Prostate gland (tissue), 2 donors: ENCODE results near the gene WASF3.

Source experiments
- CTCF ChIP-seq, 4 experiments: fragments of 200-600 bp in 2 of 4; fragments of 450-650 bp in 2 of 4; sonication (generic) in 2 of 4; IDR thresholded peaks; 1 replicate in 3 of 4; 2 replicates in 1 of 4; pipeline ENCODE4 v1.5.1; 2016 to 2019; ENCODE audit warnings: antibody characterized with exemption in 4 of 4, mild to moderate bottlenecking in 2 of 4, moderate library complexity in 2 of 4
- POLR2A ChIP-seq: fragments of 450-650 bp; IDR thresholded peaks from one replicate; pipeline ENCODE4 v1.6.1; 2016; ENCODE audit warnings: antibody characterized with exemption, mild to moderate bottlenecking
- POLR2AphosphoS5 ChIP-seq: sonication (generic); formaldehyde crosslinking; IDR thresholded peaks from one replicate; pipeline ENCODE4 v1.6.1; 2017; ENCODE audit warnings: antibody characterized with exemption

GRCh38 chr13:26541678-26542568 is 15.6 kb upstream of the WASF3 start:
- TF ChIP-seq CTCF (IDR thresholded peaks at IDR 0.05) (no peak), POLR2A (no peak), POLR2AphosphoS5 (no peak)
